ENCODE data around the gene LRPAP1. TPM values are rescaled to one million over a fixed set of nuclear protein-coding genes. Genes with fewer than 3 reads are reported as not detected.

Gene LRPAP1
- total RNA-seq, 4 donors from 2014 or later, result 168 to 320 (median 259) TPM

DNA sequence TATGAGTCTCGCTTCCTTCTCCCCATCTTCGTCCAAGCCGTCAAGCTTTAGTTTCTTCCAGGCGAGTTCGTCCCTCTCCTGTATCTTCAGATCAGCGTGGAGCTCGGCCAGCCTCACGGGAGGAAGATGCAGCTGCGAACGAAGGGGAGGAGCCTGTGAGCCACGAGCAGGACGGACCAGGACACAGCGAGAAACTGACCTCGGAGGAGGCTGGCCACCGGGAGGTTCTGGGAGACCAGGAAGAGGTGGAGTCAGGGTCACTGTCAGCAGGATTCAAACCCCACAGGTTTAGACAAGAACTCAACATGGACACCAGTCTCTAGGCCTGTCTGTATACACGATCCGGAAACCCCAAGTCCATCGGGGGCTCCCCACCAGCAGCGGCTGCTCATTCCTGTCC, 7.3 kb downstream of the LRPAP1 start:
- Histone ChIP-seq H3K27ac (no peak overlapping the region), H3K27me3 (no peaks in the 10 kb centered on the region), H3K4me1 (no peaks in the 10 kb centered on the region), H3K9me3 (no peaks in the 10 kb centered on the region), H3K4me3 (replicated peaks in 1 of 3) (no peak overlapping the region), H3K36me3 (peaks cover 37 to 47% of the 10 kb centered on the region in 2 donors)
- TF ChIP-seq, protein P1, sequence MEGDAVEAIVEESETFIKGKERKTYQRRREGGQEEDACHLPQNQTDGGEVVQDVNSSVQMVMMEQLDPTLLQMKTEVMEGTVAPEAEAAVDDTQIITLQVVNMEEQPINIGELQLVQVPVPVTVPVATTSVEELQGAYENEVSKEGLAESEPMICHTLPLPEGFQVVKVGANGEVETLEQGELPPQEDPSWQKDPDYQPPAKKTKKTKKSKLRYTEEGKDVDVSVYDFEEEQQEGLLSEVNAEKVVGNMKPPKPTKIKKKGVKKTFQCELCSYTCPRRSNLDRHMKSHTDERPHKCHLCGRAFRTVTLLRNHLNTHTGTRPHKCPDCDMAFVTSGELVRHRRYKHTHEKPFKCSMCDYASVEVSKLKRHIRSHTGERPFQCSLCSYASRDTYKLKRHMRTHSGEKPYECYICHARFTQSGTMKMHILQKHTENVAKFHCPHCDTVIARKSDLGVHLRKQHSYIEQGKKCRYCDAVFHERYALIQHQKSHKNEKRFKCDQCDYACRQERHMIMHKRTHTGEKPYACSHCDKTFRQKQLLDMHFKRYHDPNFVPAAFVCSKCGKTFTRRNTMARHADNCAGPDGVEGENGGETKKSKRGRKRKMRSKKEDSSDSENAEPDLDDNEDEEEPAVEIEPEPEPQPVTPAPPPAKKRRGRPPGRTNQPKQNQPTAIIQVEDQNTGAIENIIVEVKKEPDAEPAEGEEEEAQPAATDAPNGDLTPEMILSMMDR (IDR thresholded peaks at IDR 0.05), result no peak
- no peak for TF ChIP-seq POLR2A (IDR thresholded peaks at IDR 0.05)
- intact Hi-C loops (cut with DNase I), result no loop called here
- no peak for DNase-seq
- WGBS, 2 donors, result 83 to 86% methylated on average over 18 to 19 of the region's 19 CpGs

DNA sequence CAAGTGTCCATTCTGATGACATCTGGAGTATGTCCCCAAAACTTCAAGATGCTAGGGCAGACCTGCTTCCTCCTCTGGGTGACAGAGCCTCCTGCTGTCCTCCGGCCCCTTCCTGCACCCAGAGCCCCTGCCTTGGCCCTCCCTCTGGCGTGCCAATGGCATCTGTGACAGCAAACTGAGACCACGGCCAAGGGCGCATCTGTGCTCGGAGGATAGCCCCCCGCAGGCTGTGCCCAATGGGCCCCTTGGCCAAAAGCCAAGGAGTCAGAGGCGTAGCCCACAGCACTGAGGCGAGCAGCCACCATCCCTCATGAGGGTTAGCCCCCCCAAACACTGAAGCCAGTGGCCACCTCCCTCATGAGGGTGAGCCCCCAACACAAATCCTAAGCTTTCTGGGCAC, 7.9 kb downstream of the LRPAP1 start:
- Histone ChIP-seq H3K9me3 (no peaks in the 10 kb centered on the region), H3K27me3 (no peaks in the 10 kb centered on the region), H3K27ac (no peak overlapping the region), H3K4me1 (no peaks in the 10 kb centered on the region), H3K36me3 (peaks cover 42 to 51% of the 10 kb centered on the region in 2 donors), H3K4me3 (replicated peaks in 1 of 3) (no peak overlapping the region)
- TF ChIP-seq, protein P1 (IDR thresholded peaks at IDR 0.05), result no peak
- TF ChIP-seq POLR2A (IDR thresholded peaks at IDR 0.05), result no peak
- DNase-seq, result no peak
- intact Hi-C loops (cut with DNase I), result no loop called here
- WGBS, 2 donors, result 92 to 93% methylated on average over 7 to 8 of the region's 8 CpGs

DNA sequence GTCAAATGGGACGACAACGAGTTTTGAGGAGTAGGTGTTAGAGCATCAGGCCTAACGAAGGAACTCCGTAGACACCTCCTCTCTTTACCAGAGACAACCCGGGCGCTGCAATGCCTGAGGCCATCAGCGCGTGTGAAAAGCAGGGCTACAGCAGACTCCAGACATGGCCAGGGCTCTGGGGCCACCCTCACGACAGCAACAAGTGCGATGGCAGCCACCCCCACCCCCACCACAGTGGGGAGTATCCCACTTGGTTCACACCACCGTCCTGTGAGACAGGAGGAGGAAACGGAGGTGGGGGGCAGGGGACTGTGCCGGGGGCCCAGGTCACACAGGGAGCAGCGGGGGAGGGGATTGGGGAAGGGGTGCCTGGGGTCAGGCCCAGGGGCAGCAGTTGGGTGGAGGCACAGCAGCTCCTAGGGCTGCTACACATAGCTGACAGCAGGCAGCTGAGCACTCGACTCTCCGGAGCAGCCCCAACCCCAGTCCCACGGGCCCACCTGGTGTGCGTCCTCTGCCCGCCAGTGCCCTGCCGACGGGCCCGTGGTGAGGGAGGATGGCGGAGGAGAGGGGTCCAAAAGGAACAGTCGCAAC, 8.5 kb downstream of the LRPAP1 start:
- DNase-seq, result no peak
- intact Hi-C loops (cut with DNase I), result no loop called here

DNA sequence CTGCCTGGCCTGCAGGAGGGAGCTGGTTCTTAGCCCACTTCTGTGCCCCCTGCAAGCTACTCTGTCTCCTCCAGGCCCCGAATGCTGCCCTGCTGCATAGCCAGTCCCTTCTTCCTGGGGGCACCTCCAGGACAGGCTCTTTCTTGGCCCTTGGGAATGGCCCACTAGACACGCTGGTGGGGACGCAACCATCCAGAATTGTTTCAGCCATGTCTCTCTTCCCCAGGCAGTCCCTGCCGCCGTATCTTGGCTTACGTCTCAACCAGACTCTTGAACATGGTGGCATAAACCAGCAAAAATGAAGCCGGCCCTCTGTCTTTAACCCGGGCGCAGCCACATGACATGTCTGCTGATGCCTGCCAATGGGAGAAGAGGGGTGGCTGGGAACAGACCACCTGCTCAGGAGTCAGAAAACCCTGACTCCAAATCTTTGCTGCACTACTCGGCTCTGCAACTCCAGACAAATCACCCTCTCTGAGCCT, 9.0 kb downstream of the LRPAP1 start:
- no peaks in the 10 kb centered on the region for H3K27me3 ChIP-seq
- H3K27ac ChIP-seq, result no peak overlapping the region
- no peaks in the 10 kb centered on the region for H3K4me1 ChIP-seq
- no peak for DNase-seq
- intact Hi-C loops (cut with DNase I), result no loop called here
- H3K9me3 ChIP-seq, result no peaks in the 10 kb centered on the region
- TF ChIP-seq POLR2A (IDR thresholded peaks at IDR 0.05), result no peak
- TF ChIP-seq, protein P1 (IDR thresholded peaks at IDR 0.05), result no peak
- 96 to 97% methylated on average over 10 of the region's 10 CpGs for WGBS, 2 donors
- H3K36me3 ChIP-seq, result peaks cover 49 to 58% of the 10 kb centered on the region in 2 donors
- H3K4me3 ChIP-seq (replicated peaks in 1 of 3), result no peak overlapping the region

More for the DNA sequence above, 8.5 kb downstream of the LRPAP1 start:
- Histone ChIP-seq H3K4me3 (replicated peaks in 1 of 3) (no peak overlapping the region), H3K27ac (no peak overlapping the region), H3K27me3 (no peaks in the 10 kb centered on the region), H3K36me3 (peaks cover 45 to 54% of the 10 kb centered on the region in 2 donors), H3K9me3 (no peaks in the 10 kb centered on the region), H3K4me1 (no peaks in the 10 kb centered on the region)
- TF ChIP-seq, protein P1 (IDR thresholded peaks at IDR 0.05), result no peak
- TF ChIP-seq POLR2A (IDR thresholded peaks at IDR 0.05), result no peak
- WGBS, 2 donors, result 85 to 89% methylated on average over 17 to 23 of the region's 24 CpGs

DNA sequence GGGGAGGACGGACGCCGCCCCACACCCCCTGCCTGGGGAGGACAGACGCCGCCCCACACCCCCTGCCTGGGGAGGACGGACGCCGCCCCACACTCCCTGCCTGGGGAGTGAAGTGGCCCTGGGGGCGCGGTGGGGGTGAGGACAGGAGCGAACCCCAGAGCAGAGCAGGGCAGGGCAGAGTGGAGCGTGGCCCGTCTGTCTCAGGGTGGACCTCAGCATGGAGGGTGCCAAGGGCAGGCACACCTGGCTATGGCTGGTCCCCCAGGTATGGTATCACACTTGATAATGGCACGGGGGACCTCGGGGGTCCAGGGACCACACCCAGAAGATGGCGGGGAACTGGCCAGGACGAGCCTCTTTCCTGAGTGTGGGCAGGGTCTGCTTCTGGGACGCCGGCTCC, 9.6 kb downstream of the LRPAP1 start:
- intact Hi-C loops (cut with DNase I), result no loop called here
- Histone ChIP-seq H3K27me3 (no peaks in the 10 kb centered on the region), H3K9me3 (no peaks in the 10 kb centered on the region), H3K4me1 (no peaks in the 10 kb centered on the region), H3K27ac (no peak overlapping the region), H3K36me3 (peaks cover 54 to 64% of the 10 kb centered on the region in 2 donors), H3K4me3 (replicated peaks in 1 of 3) (no peak overlapping the region)
- no peak for DNase-seq
- no peak for TF ChIP-seq POLR2A (IDR thresholded peaks at IDR 0.05)
- TF ChIP-seq, protein P1 (IDR thresholded peaks at IDR 0.05), result no peak
- 96 to 98% methylated on average over 6 to 13 of the region's 19 CpGs for WGBS, 2 donors
